Measurements from ENCODE around the gene RAB3GAP2. TPM values are rescaled to one million over a fixed set of nuclear protein-coding genes. Genes with fewer than 3 reads are reported as not detected.
"Not testable (repeated sequence)": the region's sequence is repeated elsewhere in the genome, so short reads cannot be mapped to it uniquely, and the experiment has no call there.

RAB3GAP2 gene
- total RNA-seq, 1 donor from 2014 or later: 26.1 TPM

DNA sequence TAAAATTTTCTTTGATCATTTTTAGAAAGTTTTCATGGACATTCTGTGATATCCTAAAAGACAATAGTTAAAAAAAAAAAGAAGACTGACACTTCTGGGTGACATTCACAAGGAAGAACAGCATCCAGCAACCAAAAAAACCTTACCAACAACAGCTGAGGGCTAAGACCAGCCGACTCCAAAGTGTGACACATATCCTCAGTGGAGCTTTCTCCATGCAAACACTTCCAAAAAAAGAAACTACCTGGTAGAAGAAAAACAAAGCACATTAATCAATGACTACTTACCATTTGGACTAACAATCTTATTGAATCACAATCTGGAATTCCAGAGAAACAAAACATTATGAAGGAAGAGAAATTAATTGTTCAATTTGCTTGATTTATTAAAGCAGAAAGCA lies 90.1 kb downstream of the RAB3GAP2 start:
- no peak overlapping the region for H3K4me3 ChIP-seq (ENCODE audit: low read depth, low read length)
- DNase-seq (ENCODE audit: low read depth) (no peak), FAIRE-seq (no peak)
- TF ChIP-seq, protein P1, sequence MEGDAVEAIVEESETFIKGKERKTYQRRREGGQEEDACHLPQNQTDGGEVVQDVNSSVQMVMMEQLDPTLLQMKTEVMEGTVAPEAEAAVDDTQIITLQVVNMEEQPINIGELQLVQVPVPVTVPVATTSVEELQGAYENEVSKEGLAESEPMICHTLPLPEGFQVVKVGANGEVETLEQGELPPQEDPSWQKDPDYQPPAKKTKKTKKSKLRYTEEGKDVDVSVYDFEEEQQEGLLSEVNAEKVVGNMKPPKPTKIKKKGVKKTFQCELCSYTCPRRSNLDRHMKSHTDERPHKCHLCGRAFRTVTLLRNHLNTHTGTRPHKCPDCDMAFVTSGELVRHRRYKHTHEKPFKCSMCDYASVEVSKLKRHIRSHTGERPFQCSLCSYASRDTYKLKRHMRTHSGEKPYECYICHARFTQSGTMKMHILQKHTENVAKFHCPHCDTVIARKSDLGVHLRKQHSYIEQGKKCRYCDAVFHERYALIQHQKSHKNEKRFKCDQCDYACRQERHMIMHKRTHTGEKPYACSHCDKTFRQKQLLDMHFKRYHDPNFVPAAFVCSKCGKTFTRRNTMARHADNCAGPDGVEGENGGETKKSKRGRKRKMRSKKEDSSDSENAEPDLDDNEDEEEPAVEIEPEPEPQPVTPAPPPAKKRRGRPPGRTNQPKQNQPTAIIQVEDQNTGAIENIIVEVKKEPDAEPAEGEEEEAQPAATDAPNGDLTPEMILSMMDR (IDR thresholded peaks at IDR 0.05; ENCODE audit: insufficient read depth, low read length, severe bottlenecking): no peak
- H3K36me3 ChIP-seq (ENCODE audit: control insufficient read depth, insufficient read depth, low read length): peaks cover 1% of the 10 kb centered on the region
- H3K27me3 ChIP-seq (ENCODE audit: control insufficient read depth, insufficient read depth, low read length): no peaks in the 10 kb centered on the region

DNA sequence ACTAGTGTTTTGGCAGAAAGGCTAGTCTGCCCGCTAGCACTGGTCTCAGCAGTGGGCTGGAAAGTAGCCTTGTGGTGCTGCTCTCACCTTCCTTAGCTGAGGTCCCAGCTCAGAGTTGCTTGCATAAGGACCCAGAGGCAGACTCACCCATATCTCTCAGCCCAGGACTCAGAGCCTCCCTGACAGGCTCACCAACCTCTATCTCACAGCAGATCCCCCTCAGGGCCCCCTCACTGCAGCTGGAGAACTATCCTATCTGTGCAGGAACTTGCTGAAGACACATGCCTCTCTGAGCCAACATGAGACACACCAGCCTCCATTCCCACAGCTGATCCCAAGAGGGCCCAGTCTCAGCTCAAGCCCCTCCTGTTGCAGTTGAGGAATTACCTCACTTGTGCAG lies 95.7 kb downstream of the RAB3GAP2 start:
- TF ChIP-seq, protein P1 (IDR thresholded peaks at IDR 0.05; ENCODE audit: insufficient read depth, low read length, severe bottlenecking): no peak
- H3K4me3 ChIP-seq (ENCODE audit: low read depth, low read length): no peak overlapping the region
- H3K36me3 ChIP-seq (ENCODE audit: control insufficient read depth, insufficient read depth, low read length): peaks cover 8% of the 10 kb centered on the region
- no peaks in the 10 kb centered on the region for H3K27me3 ChIP-seq (ENCODE audit: control insufficient read depth, insufficient read depth, low read length)
- DNase-seq (ENCODE audit: low read depth): no peak
- no peak for FAIRE-seq

DNA sequence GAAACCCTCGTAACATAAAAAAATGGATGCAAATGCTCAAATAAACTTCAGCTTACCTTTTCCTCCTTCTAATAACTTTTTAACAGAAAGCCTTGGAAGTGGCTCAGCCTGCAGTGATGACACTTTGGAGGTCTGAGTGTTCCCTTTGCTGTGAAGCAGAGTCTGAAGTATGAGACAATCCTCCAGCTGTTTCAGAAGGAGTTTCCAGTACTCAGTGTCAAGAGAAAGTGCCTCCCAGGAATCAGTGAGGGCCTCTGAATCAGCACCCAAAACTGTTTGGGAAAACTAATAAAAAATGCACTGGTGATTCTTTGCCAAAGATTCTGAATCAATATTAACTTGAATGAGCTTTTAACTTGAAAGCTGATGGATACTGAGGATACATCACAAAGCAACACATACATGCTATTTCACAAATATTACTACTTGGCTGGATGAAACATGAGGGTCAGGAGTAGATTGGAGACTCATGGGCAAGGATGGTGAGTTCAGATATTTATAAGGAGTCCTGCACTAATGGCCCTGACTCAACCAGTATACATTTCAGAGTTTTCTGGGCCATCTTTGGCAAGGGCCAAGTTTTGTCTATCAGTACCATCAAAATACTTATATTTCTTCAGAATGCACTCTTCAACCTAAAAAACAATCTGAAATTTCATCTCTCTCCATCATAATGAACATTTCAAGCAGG lies 101.3 kb downstream of the RAB3GAP2 start:
- TF ChIP-seq, protein P1 (IDR thresholded peaks at IDR 0.05; ENCODE audit: insufficient read depth, low read length, severe bottlenecking): no peak
- FAIRE-seq (no peak), DNase-seq (ENCODE audit: low read depth) (no peak)
- no peak overlapping the region for H3K4me3 ChIP-seq (ENCODE audit: low read depth, low read length)
- peaks cover 17% of the 10 kb centered on the region for H3K36me3 ChIP-seq (ENCODE audit: control insufficient read depth, insufficient read depth, low read length)
- H3K27me3 ChIP-seq (ENCODE audit: control insufficient read depth, insufficient read depth, low read length): no peaks in the 10 kb centered on the region

DNA sequence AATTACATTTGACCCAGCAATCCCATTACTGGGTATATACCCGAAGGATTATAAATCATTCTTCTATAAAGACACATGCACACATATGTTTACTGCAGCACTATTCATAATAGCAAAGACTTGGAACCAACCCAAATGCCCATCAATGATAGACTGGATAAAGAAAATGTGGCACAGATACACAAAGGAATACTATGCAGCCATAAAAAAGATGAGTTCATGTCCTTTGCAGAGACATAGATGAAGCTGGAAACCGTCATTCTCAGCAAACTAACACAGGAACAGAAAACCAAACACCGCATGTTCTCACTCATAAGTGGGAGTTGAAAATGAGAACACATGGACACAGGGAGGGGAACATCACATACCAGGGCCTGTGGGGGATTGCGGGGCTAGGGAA lies 102.4 kb downstream of the RAB3GAP2 start:
- not testable (repeated sequence) for H3K27me3 ChIP-seq (ENCODE audit: control insufficient read depth, insufficient read depth, low read length); DNase-seq (ENCODE audit: low read depth); FAIRE-seq; H3K4me3 ChIP-seq (ENCODE audit: low read depth, low read length)
- H3K36me3 ChIP-seq (ENCODE audit: control insufficient read depth, insufficient read depth, low read length): peaks cover 19% of the 10 kb centered on the region

DNA sequence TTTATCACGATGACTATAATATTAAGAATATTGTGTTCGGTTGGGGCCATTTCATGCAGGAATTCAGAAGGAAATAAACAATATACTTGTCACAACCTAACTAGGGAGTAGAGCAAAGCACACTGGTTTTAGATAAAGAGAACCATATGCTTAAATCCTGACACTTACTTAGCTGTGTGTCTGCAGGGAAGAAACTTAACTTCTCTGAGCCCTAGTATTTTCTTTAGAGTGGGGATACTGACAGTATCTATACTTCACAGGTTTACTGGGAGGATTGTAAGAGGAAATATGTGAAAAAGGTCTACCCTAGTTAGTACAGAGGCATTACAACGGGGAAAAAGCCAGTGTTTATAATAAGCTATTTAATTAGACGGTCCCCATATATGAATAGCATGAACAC lies 105.4 kb downstream of the RAB3GAP2 start:
- DNase-seq (ENCODE audit: low read depth): no peak
- FAIRE-seq: no peak
- Histone ChIP-seq H3K4me3 (ENCODE audit: low read depth, low read length) (no peak overlapping the region), H3K36me3 (ENCODE audit: control insufficient read depth, insufficient read depth, low read length) (peaks cover 14% of the 10 kb centered on the region), H3K27me3 (ENCODE audit: control insufficient read depth, insufficient read depth, low read length) (no peaks in the 10 kb centered on the region)
- TF ChIP-seq, protein P1 (IDR thresholded peaks at IDR 0.05; ENCODE audit: insufficient read depth, low read length, severe bottlenecking): no peak

DNA sequence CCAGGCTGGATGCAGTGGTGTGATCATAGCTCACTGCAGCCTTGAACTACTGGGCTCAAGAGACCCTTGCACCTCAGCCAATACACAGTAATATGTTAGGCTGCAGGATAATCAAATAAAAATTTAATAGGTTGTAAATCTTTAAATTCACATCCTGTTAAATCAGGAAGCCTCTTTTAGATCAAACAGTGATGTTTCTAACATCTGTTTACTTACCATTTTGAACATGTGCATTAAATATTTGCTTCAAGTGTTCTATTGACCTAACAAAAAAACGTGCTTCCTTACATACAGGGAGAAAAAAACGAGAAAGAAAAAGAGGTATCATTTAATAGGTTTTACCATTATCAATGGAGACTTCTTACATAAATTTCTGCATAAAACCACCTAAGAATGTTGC lies 107.7 kb downstream of the RAB3GAP2 start:
- Histone ChIP-seq H3K36me3 (ENCODE audit: control insufficient read depth, insufficient read depth, low read length) (peaks cover 9% of the 10 kb centered on the region), H3K4me3 (ENCODE audit: low read depth, low read length) (no peak overlapping the region), H3K27me3 (ENCODE audit: control insufficient read depth, insufficient read depth, low read length) (no peaks in the 10 kb centered on the region)
- TF ChIP-seq, protein P1 (IDR thresholded peaks at IDR 0.05; ENCODE audit: insufficient read depth, low read length, severe bottlenecking): no peak
- DNase-seq (ENCODE audit: low read depth) (no peak), FAIRE-seq (no peak)
